Heart right ventricle (tissue), 16 donors: ENCODE measurements around the gene PHRF1. TPM values are rescaled to one million over a fixed set of nuclear protein-coding genes. Genes with fewer than 3 reads are reported as not detected.

Source experiments
- ATAC-seq, 8 donors: fragments of 200-7000 bp; cut with Tn5 transposase; one replicate each; pipeline ENCODE4 v1.9.1; 2020; ENCODE audit warnings: mild to moderate bottlenecking in 8 of 8, moderate library complexity in 8 of 8, moderate number of reproducible peaks in 1 of 8
- DNase-seq, 2 donors: peaks; one replicate each; pipeline ENCODE4 v3.0.0-alpha.2; 2020
- H3K27ac ChIP-seq, 10 donors: fragments of 200-600 bp; sonication (generic) in 2 of 10; one replicate each; pipeline versions ENCODE4 v1.5.0 to v1.8.0; 2020 to 2022; ENCODE audit warnings: mild to moderate bottlenecking in 3 of 10
- H3K27me3 ChIP-seq, 7 donors: fragments of 200-600 bp; one replicate each; pipeline ENCODE4 v1.8.0; 2021 to 2022; ENCODE audit warnings: mild to moderate bottlenecking in 2 of 7
- H3K36me3 ChIP-seq, 9 donors: fragments of 200-600 bp; sonication (generic) in 1 of 9; one replicate each; pipeline versions ENCODE4 v1.5.0 to v1.8.0; 2020 to 2022; ENCODE audit warnings: mild to moderate bottlenecking in 2 of 9
- H3K4me1 ChIP-seq, 9 donors: fragments of 200-600 bp; sonication (generic) in 1 of 9; one replicate each; pipeline versions ENCODE4 v1.5.0 to v1.8.0; 2020 to 2022; ENCODE audit warnings: mild to moderate bottlenecking in 4 of 9
- H3K4me3 ChIP-seq, 10 donors: fragments of 200-600 bp; sonication (generic) in 2 of 10; one replicate each; pipeline versions ENCODE4 v1.5.0 to v1.8.0; 2020 to 2022; ENCODE audit warnings: mild to moderate bottlenecking in 7 of 10, moderate library complexity in 2 of 10
- H3K9me3 ChIP-seq, 11 donors: fragments of 200-600 bp in 10 of 11; sonication (generic) in 2 of 11; one replicate each; pipeline versions ENCODE4 v1.5.0 to v1.8.0; 2013 to 2022; ENCODE audit warnings: mild to moderate bottlenecking in 2 of 11, control low read depth in 1 of 11, moderate library complexity in 1 of 11
- CTCF ChIP-seq, 9 donors: fragments of 200-600 bp; sonication (generic) in 2 of 9; IDR thresholded peaks; one replicate each; pipeline versions ENCODE4 v1.5.0 to v1.8.0; 2021 to 2022; ENCODE audit warnings: antibody characterized with exemption in 9 of 9, mild to moderate bottlenecking in 5 of 9, moderate library complexity in 1 of 9
- WGBS, 2 donors: extraction: QIAGEN DNeasy Blood & Tissue Kit; methylation state at CpG; one replicate each; pipeline ENCODE4 v1.1.7; 2013; ENCODE audit warnings: inconsistent platforms in 1 of 2; 5-methylcytosine and 5-hydroxymethylcytosine counted together
- intact Hi-C, 10 donors: fragments of 100-400 bp; cut with DNase I; formaldehyde crosslinking; loops; one replicate each; pipeline versions ENCODE4 v1.11.1 to v1.14.2; 2022
- microRNA-seq, 2 donors: library from miRNA; unstranded; fragments of <30 nt; microRNA quantifications; one replicate each; pipeline ENCODE4 v1.2.0, GENCODE V29; 2021
- polyA plus RNA-seq, 2 donors: library from polyadenylated mRNA; stranded (reverse); fragments of 200-250 nt; gene quantifications; one replicate each; pipeline ENCODE4 v1.2.3, GENCODE V29; 2013
- total RNA-seq, 10 donors: library from RNA; stranded (reverse); fragmentation: NEBNext Ultra II Directional in 3 of 10; extraction: Animal tissue kit (Norgen Biotek cat#: 25700) in 3 of 10; gene quantifications; one replicate each; pipeline versions ENCODE4 v1.2.1 to v1.2.4, GENCODE V29; 2021 to 2023
- donor health status: Arrhythmogenic right ventricular cardiomyopathy.
- donor health status: ischemic (EF 13 %, LVEDD 7.1; RV severe dilation, severe dysfunction).
- donor health status: healthy with polysubstance abuse.
- donor health status: DM: no; HTN: yes; CAD: no.
- donor health status: DM: no; HTN: no; CAD: no.
- donor health status: ischemic (EF 25% LVEDD 6.9; RV normal size, moderate dysfunction).
- donor health status: ischemic (EF 25% LVEDD 5.7; RV mildly dilated, moderate dysfunction).
- donor health status: healthy.
- donor health status: DM: yes; HTN: yes; CAD: no.
- donor health status: Ischemic cardiomyopathy.
- donor health status: ischemic (EF 35%, LVEDD 5.7; RV mildly dilated, moderate dysfunction).
- donor health status: nonischemic (EF 11% LVEDD 7.7; RV severe dilation, severe dysfunction).
- donor health status: DM: yes; HTN: yes; CAD: no.
- donor health status: PGD.
- donor health status: ischemic (EF 29% LVEDD 5.4; RV normal size, mild dysfunction).
- donor health status: nonischemic (EF 23%, LVEDD 6.1; RV moderate dilation, normal function).

PHRF1 gene
- total and polyA plus RNA-seq, 12 donors = 10.5 to 23.0 (median 18.5) TPM

GRCh38 chr11:660281-660680, 84.0 kb downstream of the PHRF1 start:
- 86 to 89% methylated on average over 19 of the region's 19 CpGs for WGBS, 2 donors
- Histone ChIP-seq H3K9me3 (no peaks in the 10 kb centered on the region), H3K27me3 (no peaks in the 10 kb centered on the region), H3K4me3 (no peak overlapping the region), H3K4me1 (peaks cover 0 to 14% (median under 1%) of the 10 kb centered on the region in 9 donors), H3K27ac (no peak overlapping the region), H3K36me3 (peaks cover 0 to 81% (median 0%) of the 10 kb centered on the region in 9 donors)
- ATAC-seq = peak in 1 of 8 donors; percentile 27
- DNase-seq = no peak
- intact Hi-C loops = loop anchor here in 7 of 10 donors (5.0 to 10.0 kb wide), 3 partner anchors 62 to 67 kb away; no protein-coding TSS in a partner anchor
- TF ChIP-seq CTCF (IDR thresholded peaks at IDR 0.05) = no peak

- DNase-seq = no peak
- Histone ChIP-seq H3K36me3 (peaks cover 0 to 81% (median 0%) of the 10 kb centered on the region in 9 donors), H3K27me3 (no peaks in the 10 kb centered on the region), H3K27ac (peak overlapping the region in 1 of 10 donors; percentile 10), H3K9me3 (no peaks in the 10 kb centered on the region), H3K4me3 (no peak overlapping the region), H3K4me1 (peaks cover 0 to 19% (median 6%) of the 10 kb centered on the region in 9 donors)
- peak in 2 of 8 donors; percentile 12 to 43 for ATAC-seq
- intact Hi-C loops = loop anchor here in 7 of 10 donors (5.0 to 10.0 kb wide), 3 partner anchors 61 to 66 kb away; no protein-coding TSS in a partner anchor
- WGBS, 2 donors = 81 to 83% methylated on average over 19 of the region's 19 CpGs
- TF ChIP-seq CTCF (IDR thresholded peaks at IDR 0.05) = no peak
These were observed 84.6 kb downstream of the PHRF1 start for GRCh38 chr11:660681-661444.

Small RNAs within 50 kb of the gene (microRNA-seq; reads per million reads assigned to microRNA genes)
- 355 to 499 reads per million in 2 donors for gene MIR210

Other genes starting within 250 kb of the PHRF1 start
- gene B4GALNT4, start 207.0 kb upstream of the PHRF1 start, total RNA-seq = 1 to 10 TPM in 1 of 10 donors, under 1 TPM in 6, not detected in 3; 0.09 to 1.6 (median 0.25) TPM
- 1 to 10 TPM in 1 of 2 donors, under 1 TPM in 1; 0.75 to 1.7 TPM for gene B4GALNT4, start 207.0 kb upstream of the PHRF1 start, polyA plus RNA-seq
- gene PKP3, start 182.3 kb upstream of the PHRF1 start, total RNA-seq = 1 to 10 TPM in 4 of 10 donors, under 1 TPM in 6; 0.19 to 3.0 (median 0.74) TPM
- gene PKP3, start 182.3 kb upstream of the PHRF1 start, polyA plus RNA-seq = under 1 TPM; 0.13 to 0.80 TPM
- 10 to 100 TPM; 20.4 to 52.4 (median 30.0) TPM for gene SIGIRR, start 161.5 kb upstream of the PHRF1 start, total RNA-seq
- gene SIGIRR, start 161.5 kb upstream of the PHRF1 start, polyA plus RNA-seq = 100 to 1,000 TPM in 1 of 2 donors, 10 to 100 TPM in 1; 56.0 to 187 TPM
- gene ANO9, start 134.5 kb upstream of the PHRF1 start, total RNA-seq = 1 to 10 TPM in 1 of 10 donors, under 1 TPM in 5, not detected in 4; 0.05 to 2.3 (median 0.19) TPM
- gene ANO9, start 134.5 kb upstream of the PHRF1 start, polyA plus RNA-seq = under 1 TPM; 0.13 to 0.37 TPM
- gene PTDSS2, start 126.2 kb upstream of the PHRF1 start, total RNA-seq = 10 to 100 TPM; 16.7 to 37.9 (median 24.8) TPM
- gene PTDSS2, start 126.2 kb upstream of the PHRF1 start, polyA plus RNA-seq = 10 to 100 TPM; 31.4 to 55.5 TPM
- gene RNH1, start 69.2 kb upstream of the PHRF1 start, total RNA-seq = 100 to 1,000 TPM; 118 to 221 (median 153) TPM
- gene RNH1, start 69.2 kb upstream of the PHRF1 start, polyA plus RNA-seq = 100 to 1,000 TPM in 1 of 2 donors, 10 to 100 TPM in 1; 37.4 to 189 TPM
- 10 to 100 TPM; 44.7 to 61.1 (median 54.5) TPM for gene HRAS, start 40.9 kb upstream of the PHRF1 start, total RNA-seq
- gene HRAS, start 40.9 kb upstream of the PHRF1 start, polyA plus RNA-seq = 100 to 1,000 TPM; 107 to 132 TPM
- under 1 TPM in 8 of 10 donors, not detected in 2; 0.13 to 0.49 (median 0.19) TPM for gene LRRC56, start 38.9 kb upstream of the PHRF1 start, total RNA-seq
- gene LRRC56, start 38.9 kb upstream of the PHRF1 start, polyA plus RNA-seq = under 1 TPM; 0.26 to 0.37 TPM
- gene LMNTD2, start 15.7 kb upstream of the PHRF1 start, total RNA-seq = under 1 TPM in 8 of 10 donors, not detected in 2; 0.30 to 0.72 (median 0.45) TPM
- gene LMNTD2, start 15.7 kb upstream of the PHRF1 start, polyA plus RNA-seq = 1 to 10 TPM in 1 of 2 donors, under 1 TPM in 1; 0.41 to 1.4 TPM
- 1 to 10 TPM in 9 of 10 donors, under 1 TPM in 1; 0.96 to 4.0 (median 2.1) TPM for gene RASSF7, start 15.5 kb upstream of the PHRF1 start, total RNA-seq
- gene RASSF7, start 15.5 kb upstream of the PHRF1 start, polyA plus RNA-seq = 10 to 100 TPM in 1 of 2 donors, 1 to 10 TPM in 1; 6.9 to 14.2 TPM
- gene IRF7, start 39.5 kb downstream of the PHRF1 start, total RNA-seq = 10 to 100 TPM in 5 of 10 donors, 1 to 10 TPM in 5; 4.5 to 20.2 (median 9.9) TPM
- gene IRF7, start 39.5 kb downstream of the PHRF1 start, polyA plus RNA-seq = 10 to 100 TPM; 12.2 to 48.4 TPM
- not detected for gene CDHR5, start 48.5 kb downstream of the PHRF1 start, total RNA-seq
- not detected for gene CDHR5, start 48.5 kb downstream of the PHRF1 start, polyA plus RNA-seq
- gene SCT, start 50.7 kb downstream of the PHRF1 start, total RNA-seq = 1 to 10 TPM in 2 of 10 donors, under 1 TPM in 1, not detected in 7; 0.99 to 2.0 (median 1.0) TPM
- gene SCT, start 50.7 kb downstream of the PHRF1 start, polyA plus RNA-seq = under 1 TPM in 1 of 2 donors, not detected in 1; 0.64 TPM
- under 1 TPM in 6 of 10 donors, not detected in 4; 0.19 to 0.72 (median 0.49) TPM for gene DRD4, start 60.8 kb downstream of the PHRF1 start, total RNA-seq
- gene DRD4, start 60.8 kb downstream of the PHRF1 start, polyA plus RNA-seq = under 1 TPM in 1 of 2 donors, not detected in 1; 0.09 TPM
- gene DEAF1, start 118.8 kb downstream of the PHRF1 start, total RNA-seq = 10 to 100 TPM; 11.0 to 25.7 (median 15.5) TPM
- 10 to 100 TPM; 18.3 to 39.9 TPM for gene DEAF1, start 118.8 kb downstream of the PHRF1 start, polyA plus RNA-seq
- gene TMEM80, start 119.3 kb downstream of the PHRF1 start, total RNA-seq = 10 to 100 TPM; 10.6 to 24.2 (median 14.5) TPM
- 10 to 100 TPM; 10.1 to 21.4 TPM for gene TMEM80, start 119.3 kb downstream of the PHRF1 start, polyA plus RNA-seq
- 1 to 10 TPM; 1.2 to 6.7 (median 2.3) TPM for gene EPS8L2, start 129.8 kb downstream of the PHRF1 start, total RNA-seq
- gene EPS8L2, start 129.8 kb downstream of the PHRF1 start, polyA plus RNA-seq = 1 to 10 TPM; 3.4 to 3.9 TPM
- 100 to 1,000 TPM in 5 of 10 donors, 10 to 100 TPM in 5; 76.2 to 115 (median 96.3) TPM for gene TALDO1, start 171.0 kb downstream of the PHRF1 start, total RNA-seq
- gene TALDO1, start 171.0 kb downstream of the PHRF1 start, polyA plus RNA-seq = 100 to 1,000 TPM in 1 of 2 donors, 10 to 100 TPM in 1; 55.3 to 124 TPM
- 10 to 100 TPM; 20.6 to 29.4 (median 26.0) TPM for gene GATD1, start 201.0 kb downstream of the PHRF1 start, total RNA-seq
- gene GATD1, start 201.0 kb downstream of the PHRF1 start, polyA plus RNA-seq = 10 to 100 TPM; 15.0 to 32.4 TPM
- gene CEND1, start 213.6 kb downstream of the PHRF1 start, total RNA-seq = under 1 TPM in 9 of 10 donors, not detected in 1; 0.22 to 0.80 (median 0.38) TPM
- gene CEND1, start 213.6 kb downstream of the PHRF1 start, polyA plus RNA-seq = under 1 TPM; 0.75 to 0.80 TPM
- gene SLC25A22, start 221.8 kb downstream of the PHRF1 start, total RNA-seq = 1 to 10 TPM; 2.2 to 8.6 (median 4.0) TPM
- gene SLC25A22, start 221.8 kb downstream of the PHRF1 start, polyA plus RNA-seq = 10 to 100 TPM in 1 of 2 donors, 1 to 10 TPM in 1; 3.0 to 11.1 TPM
- gene PIDD1, start 228.8 kb downstream of the PHRF1 start, total RNA-seq = 10 to 100 TPM in 3 of 10 donors, 1 to 10 TPM in 7; 5.2 to 13.9 (median 6.9) TPM
- 10 to 100 TPM in 1 of 2 donors, 1 to 10 TPM in 1; 6.3 to 32.4 TPM for gene PIDD1, start 228.8 kb downstream of the PHRF1 start, polyA plus RNA-seq
- gene RPLP2, start 233.5 kb downstream of the PHRF1 start, total RNA-seq = 1,000 to 10,000 TPM in 3 of 10 donors, 100 to 1,000 TPM in 7; 765 to 1,177 (median 850) TPM
- 1,000 to 10,000 TPM; 1,402 to 1,699 TPM for gene RPLP2, start 233.5 kb downstream of the PHRF1 start, polyA plus RNA-seq
- gene PNPLA2, start 242.4 kb downstream of the PHRF1 start, total RNA-seq = 100 to 1,000 TPM; 183 to 359 (median 251) TPM
- 100 to 1,000 TPM; 114 to 148 TPM for gene PNPLA2, start 242.4 kb downstream of the PHRF1 start, polyA plus RNA-seq